ENCODE measurements around the gene KCNS1.
"Not testable (repeated sequence)": the region's sequence is repeated elsewhere in the genome, so short reads cannot be mapped to it uniquely, and the experiment has no call there.

Gene KCNS1, protein sequence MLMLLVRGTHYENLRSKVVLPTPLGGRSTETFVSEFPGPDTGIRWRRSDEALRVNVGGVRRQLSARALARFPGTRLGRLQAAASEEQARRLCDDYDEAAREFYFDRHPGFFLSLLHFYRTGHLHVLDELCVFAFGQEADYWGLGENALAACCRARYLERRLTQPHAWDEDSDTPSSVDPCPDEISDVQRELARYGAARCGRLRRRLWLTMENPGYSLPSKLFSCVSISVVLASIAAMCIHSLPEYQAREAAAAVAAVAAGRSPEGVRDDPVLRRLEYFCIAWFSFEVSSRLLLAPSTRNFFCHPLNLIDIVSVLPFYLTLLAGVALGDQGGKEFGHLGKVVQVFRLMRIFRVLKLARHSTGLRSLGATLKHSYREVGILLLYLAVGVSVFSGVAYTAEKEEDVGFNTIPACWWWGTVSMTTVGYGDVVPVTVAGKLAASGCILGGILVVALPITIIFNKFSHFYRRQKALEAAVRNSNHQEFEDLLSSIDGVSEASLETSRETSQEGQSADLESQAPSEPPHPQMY

GRCh38 chr20:45100563-45101245 lies at the start of gene KCNS1:
KCNS1 (minus strand) TSS chr20:45101127; CDS start chr20:45099236, 1,891 bp downstream.
- DNase-seq (ENCODE audit: low read depth) = no peak

- DNase-seq (ENCODE audit: low read depth) = no peak
Measured at GRCh38 chr20:45149062-45149461, 48.1 kb upstream of the KCNS1 start.

GRCh38 chr20:45140836-45141235 lies 39.9 kb upstream of the KCNS1 start:
- no peak for DNase-seq (ENCODE audit: low read depth)

GRCh38 chr20:45139733-45140375 lies 38.9 kb upstream of the KCNS1 start:
- DNase-seq (ENCODE audit: low read depth) = not testable (repeated sequence)

GRCh38 chr20:45138561-45139300 lies 37.8 kb upstream of the KCNS1 start:
- DNase-seq (ENCODE audit: low read depth) = peak; percentile 25

GRCh38 chr20:45136911-45137310 lies 36.0 kb upstream of the KCNS1 start:
- no peak for DNase-seq (ENCODE audit: low read depth)

- peak; percentile 41 for DNase-seq (ENCODE audit: low read depth)
Measured at GRCh38 chr20:45128099-45128498, 27.2 kb upstream of the KCNS1 start.

- no peak for DNase-seq (ENCODE audit: low read depth)
Measured at GRCh38 chr20:45124365-45124764, 23.4 kb upstream of the KCNS1 start, which contains the start of gene WFDC12. WFDC12 (minus strand) TSS chr20:45124465; CDS start chr20:45124447, 18 bp downstream.

DNA sequence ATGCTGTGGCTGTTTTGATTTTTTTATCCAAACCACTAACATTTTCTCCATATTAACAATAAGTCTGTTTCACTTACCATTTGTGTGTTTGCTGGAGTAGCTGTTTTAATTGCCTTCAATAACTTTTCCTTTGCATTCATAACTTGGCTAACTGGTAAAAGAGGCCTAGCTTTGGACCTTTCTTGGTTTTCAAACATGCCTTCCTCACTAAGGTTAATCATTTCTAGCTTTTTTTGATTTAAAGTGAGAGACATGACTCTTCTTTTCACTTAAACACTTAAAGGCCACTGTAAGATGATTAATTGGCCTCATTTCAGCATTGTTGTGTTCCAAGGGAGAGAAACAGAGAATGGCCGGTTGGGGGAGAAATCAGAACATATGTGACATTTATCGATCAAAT lies 20.5 kb upstream of the KCNS1 start:
- DNase-seq (ENCODE audit: low read depth) = no peak

GRCh38 chr20:45119556-45120266 lies 18.8 kb upstream of the KCNS1 start:
- no peak for DNase-seq (ENCODE audit: low read depth)

- no peak for DNase-seq (ENCODE audit: low read depth)
Measured at GRCh38 chr20:45118028-45118427, 17.1 kb upstream of the KCNS1 start.

DNA sequence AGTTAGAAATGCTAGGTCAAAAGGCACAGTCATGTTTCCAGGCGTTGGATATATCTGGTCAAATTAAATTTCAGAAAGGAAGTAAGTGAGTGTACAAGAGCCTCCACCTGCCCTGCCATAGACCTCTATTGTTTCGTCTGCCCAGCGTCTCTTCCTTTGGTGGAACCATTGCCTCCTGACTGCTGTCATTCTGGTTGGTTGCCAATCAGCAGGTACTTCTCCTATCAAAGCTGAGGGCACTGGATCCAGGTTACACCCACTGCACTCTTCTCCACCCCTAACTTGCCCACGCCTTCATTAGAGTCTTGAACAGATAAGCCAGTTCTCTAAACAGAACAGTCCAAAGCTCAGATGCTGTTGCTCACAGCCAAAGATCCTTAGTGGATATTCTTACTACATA lies 16.7 kb upstream of the KCNS1 start:
- DNase-seq (ENCODE audit: low read depth) = no peak

- DNase-seq (ENCODE audit: low read depth) = no peak
Measured at GRCh38 chr20:45115829-45116228, 14.9 kb upstream of the KCNS1 start.

DNA sequence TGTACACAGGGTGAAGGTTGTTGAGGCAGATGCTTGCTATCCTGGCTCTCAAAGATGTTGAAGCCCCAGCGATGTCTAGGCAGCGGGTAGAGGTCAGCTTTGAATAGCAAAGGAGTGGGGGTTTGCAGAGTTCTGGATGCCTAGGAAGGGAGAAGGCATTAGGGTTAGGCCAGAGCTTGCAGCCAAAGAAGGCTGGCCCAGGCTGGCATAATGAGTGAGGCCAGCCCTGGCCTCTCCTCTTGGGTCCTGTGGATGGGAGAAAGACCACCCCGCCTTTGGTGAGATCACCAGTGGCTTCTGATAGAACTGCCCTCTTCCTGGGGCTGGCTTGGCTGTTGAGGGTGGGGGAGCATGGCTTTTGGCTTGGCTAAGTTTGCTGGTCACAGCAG lies 14.5 kb upstream of the KCNS1 start:
- DNase-seq (ENCODE audit: low read depth) = no peak

GRCh38 chr20:45114465-45115385 lies 13.8 kb upstream of the KCNS1 start, which contains the start of gene WFDC5:
WFDC5 (minus strand) TSS chr20:45115174; CDS start chr20:45115083, 91 bp downstream.
- DNase-seq (ENCODE audit: low read depth) = no peak

- no peak for DNase-seq (ENCODE audit: low read depth)
Measured at GRCh38 chr20:45113865-45114264, 12.9 kb upstream of the KCNS1 start.

GRCh38 chr20:45112754-45113153 lies 11.8 kb upstream of the KCNS1 start:
- DNase-seq (ENCODE audit: low read depth) = no peak

- DNase-seq (ENCODE audit: low read depth) = peak; percentile 24
Measured at GRCh38 chr20:45111799-45112471, 11.0 kb upstream of the KCNS1 start.

DNA sequence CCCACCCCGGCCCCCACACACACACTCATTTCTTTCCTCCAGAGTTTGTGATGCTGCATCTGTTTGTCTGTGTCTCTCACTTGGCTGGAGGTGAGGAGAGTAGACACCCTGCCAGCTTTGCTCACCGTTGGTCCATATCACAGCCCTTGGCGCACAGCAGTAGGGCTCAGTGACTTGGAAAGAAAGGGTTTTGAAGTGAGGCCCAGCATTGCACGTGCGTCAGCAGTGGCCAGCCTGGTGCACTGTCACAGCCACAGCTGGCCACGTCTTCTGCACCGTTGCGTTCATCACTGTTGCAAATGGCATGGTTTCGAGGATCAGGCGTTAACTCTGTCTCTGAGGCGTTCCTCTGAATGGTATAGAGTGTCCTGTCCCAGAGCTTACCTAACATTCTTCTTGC lies 10.4 kb upstream of the KCNS1 start:
- no peak for DNase-seq (ENCODE audit: low read depth)

Measured in amniotic epithelial cell (primary cell).